ENCODE results near the gene NMNAT2.

- TF ChIP-seq EZH2 (IDR thresholded peaks at IDR 0.05; ENCODE audit: insufficient read depth, poor library complexity, severe bottlenecking): no peak
- no peak for TF ChIP-seq EZH2phosphoT487 (IDR thresholded peaks at IDR 0.05; ENCODE audit: insufficient read depth, low read depth)
Observed at GRCh38 chr1:183226963-183227362, 191.2 kb downstream of the NMNAT2 start.

Measured in GM23248 (cell line).